GM19023 (cell line): Measurements from ENCODE around the gene CEBPB.
A peak's percentile ranks its signal among the peaks of the same experiment; 100 is the strongest.
"Not testable (repeated sequence)": the region's sequence is repeated elsewhere in the genome, so short reads cannot be mapped to it uniquely, and the experiment has no call there.

ENCODE experiments used
- ATAC-seq: cut with Tn5 transposase; IDR thresholded peaks from one replicate; pipeline ENCODE4 v1.9.1; 2021; ENCODE audit warnings: mild to moderate bottlenecking, moderate library complexity; ENCODE audit not compliant: unreplicated experiment

The CEBPB gene

DNA sequence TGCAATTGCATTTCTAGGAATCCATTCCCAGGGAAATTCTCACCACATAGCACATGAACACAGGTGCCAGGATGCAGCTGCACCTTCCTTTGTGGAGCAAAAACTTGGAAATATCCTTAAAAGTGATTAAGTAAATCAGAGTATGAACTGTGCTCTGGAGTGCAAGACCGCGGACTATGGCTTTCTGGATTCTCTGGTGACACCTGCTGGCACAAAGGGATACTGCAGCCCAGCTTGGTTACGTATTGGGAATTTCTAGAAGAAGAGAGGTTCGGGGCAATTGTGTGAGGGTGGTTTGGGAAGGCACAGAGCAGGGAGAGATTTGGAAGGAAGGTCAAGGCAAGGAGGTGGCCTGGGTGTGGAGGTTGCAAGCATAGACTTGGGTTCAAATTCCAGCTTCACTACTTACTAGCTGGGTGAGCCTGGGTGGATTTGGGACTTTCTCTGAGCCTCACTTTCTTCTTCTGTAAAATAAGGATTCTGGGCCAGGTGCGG is 21.3 kb upstream of the CEBPB start:
- ATAC-seq: no peak

GRCh38 chr20:50170549-50171220 is 19.9 kb upstream of the CEBPB start:
- ATAC-seq: no peak

DNA sequence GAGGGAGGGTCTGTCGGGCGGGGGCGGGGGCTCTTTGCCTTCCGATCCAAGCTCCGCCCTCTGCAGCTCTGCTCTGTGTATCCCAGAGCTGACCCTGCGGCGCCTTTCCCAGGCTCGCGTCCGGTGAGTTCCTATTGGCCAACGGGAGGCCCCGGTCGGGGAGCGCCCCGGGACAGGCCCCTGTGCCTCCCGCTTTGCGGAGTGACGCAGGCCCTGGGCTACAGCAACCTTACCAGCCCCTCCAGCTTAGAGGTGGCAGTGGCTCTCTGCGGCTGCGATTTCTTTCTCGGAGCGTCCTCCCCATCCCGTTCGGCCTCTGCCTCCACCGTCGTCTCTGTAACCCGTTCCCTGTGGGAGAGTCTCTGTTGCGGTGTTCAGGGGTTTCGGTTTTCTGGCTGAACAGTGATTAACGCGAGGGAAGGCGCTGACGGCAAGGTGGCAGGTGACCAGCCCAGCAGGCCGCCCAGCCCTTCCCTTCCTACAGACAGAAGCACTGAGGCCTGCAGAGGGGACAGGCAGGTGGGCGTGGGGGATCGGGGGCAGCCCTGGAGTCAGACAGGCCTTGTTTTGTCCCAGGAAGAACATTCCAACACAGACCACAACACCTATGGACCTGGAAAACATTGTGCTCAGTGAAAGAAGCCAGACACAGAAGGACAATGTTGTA is 18.1 kb upstream of the CEBPB start:
- no peak for ATAC-seq

DNA sequence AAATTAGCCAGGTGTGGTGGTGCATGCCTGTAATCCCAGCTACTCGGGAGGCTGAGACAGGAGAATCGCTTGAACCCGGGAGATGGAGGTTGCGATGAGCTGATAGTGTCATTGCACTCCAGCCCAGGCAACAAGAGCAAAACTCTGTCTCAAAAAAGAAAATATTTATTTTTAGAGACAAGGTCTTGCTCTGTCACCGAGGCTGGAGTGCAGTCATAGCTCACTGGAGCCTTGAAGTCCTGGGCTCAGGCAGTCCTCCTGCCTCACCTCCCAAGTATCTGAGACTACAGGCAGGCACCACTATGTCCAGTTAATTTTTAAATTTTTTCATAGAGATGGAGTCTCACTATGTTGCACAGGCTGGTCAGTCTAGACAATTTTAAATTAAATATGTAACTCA is 16.2 kb upstream of the CEBPB start:
- no peak for ATAC-seq

DNA sequence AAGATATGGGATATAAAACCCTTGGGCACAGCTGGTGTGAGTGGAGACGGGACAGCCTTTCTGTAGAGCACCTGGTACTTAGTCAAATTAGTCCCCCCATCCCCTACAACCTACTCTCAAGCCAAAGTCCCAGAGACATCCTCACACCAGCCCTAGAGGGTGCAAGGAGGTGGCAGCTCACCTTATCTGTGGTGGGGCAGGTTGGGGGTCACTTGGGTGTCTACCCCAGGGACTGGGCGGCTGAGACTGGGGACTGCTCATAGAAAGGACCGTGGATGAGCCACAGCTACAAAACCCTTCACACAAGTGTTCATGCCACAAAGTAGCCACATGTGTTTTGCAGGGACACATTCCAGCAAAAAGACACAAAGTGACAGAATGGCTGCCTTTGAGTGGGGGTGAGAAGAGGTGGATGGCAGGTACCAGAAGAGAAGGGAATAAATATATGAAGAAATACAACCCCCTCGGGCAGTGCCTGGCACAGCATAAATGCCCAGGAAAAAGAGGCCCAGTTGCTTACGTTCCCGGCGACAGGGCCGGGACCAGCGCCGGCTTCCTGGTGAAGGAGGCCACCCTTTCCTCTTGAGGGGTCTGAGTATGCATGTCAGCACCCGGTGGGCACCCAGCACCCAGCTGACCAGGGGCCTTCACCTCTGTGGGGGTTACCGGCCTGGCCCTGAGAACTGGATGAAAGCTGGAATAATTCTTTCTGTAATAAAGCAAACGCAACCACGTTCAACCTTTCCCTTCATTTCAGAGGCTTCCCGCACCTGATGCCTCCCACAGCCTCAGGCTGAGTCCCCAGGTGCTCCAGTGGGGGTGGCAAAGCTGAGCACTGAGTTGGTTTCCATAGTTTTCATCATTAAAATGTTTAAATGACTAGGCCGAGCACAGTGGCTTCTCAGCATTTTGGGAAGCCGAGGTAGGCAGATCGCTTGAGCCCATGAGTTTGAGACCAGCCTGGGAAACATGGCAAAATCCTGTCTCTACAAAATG is 14.4 kb upstream of the CEBPB start:
- no peak for ATAC-seq

- not testable (repeated sequence) for ATAC-seq
These were observed 12.0 kb upstream of the CEBPB start for GRCh38 chr20:50178672-50179071.

- no peak for ATAC-seq
These were observed 9.3 kb upstream of the CEBPB start for GRCh38 chr20:50181344-50181743.

- ATAC-seq: no peak
These were observed 8.3 kb upstream of the CEBPB start for GRCh38 chr20:50182346-50182745.

DNA sequence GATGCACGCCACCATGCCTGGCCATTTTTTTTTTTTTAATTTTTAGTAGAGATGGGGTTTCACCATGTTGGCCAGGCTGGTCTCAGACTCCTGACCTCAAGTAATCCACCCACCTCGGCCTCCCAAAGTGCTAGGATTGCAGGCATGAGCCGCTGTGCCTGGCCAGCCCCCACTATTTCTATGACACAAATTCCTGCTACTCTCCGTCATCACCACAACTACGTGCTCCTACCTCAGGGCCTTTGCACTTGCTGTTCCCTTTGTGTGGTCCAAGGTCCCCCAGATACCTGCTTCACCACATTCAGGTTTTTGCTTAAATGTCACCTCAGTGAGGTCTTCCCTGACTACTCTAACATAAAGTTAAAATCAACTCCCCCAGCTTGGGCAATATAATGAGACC is 5.2 kb upstream of the CEBPB start:
- no peak for ATAC-seq

DNA sequence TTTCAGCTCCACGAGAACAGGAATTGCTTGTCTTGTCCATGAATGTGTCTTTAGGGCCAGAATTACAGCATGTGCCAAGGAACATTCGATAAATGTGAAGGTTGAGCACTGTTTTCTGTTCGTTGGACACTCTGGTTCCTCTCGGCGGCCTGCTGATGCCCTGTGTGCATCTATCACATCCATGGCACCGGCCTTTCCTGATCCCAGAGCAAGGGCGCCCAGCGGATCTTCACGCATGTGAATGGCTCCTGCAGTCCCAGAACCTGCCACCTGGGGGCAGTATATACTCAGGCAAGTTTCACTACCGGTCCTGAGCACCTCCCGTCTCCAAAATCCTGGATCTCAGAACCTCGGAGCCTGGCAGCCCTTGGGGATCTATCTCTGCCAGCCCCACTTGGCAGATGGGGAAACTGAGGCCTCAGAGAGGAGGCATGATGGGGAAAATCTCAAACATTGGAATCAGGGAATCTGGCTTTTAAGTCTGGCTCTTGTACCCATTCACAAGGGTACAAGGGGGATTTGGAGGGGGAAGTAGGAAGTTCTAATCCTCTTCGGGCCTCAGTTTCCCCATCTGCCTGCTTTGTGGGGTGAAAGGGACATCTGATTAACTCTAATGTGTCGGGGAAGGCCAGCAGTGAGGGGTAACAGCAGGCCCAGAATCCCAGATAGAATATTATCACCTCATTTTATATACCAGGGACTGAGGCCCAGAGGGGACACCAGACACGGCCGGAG is 4.3 kb upstream of the CEBPB start:
- no peak for ATAC-seq

GRCh38 chr20:50186987-50187402 is 3.6 kb upstream of the CEBPB start:
- no peak for ATAC-seq

GRCh38 chr20:50187403-50188051 is 3.1 kb upstream of the CEBPB start:
- no peak for ATAC-seq

- no peak for ATAC-seq
These were observed 2.3 kb upstream of the CEBPB start for GRCh38 chr20:50188287-50188688.

- no peak for ATAC-seq
These were observed 1.6 kb upstream of the CEBPB start for GRCh38 chr20:50188879-50189680.

GRCh38 chr20:50189681-50190250 is 864 bp upstream of the CEBPB start:
- ATAC-seq: no peak

DNA sequence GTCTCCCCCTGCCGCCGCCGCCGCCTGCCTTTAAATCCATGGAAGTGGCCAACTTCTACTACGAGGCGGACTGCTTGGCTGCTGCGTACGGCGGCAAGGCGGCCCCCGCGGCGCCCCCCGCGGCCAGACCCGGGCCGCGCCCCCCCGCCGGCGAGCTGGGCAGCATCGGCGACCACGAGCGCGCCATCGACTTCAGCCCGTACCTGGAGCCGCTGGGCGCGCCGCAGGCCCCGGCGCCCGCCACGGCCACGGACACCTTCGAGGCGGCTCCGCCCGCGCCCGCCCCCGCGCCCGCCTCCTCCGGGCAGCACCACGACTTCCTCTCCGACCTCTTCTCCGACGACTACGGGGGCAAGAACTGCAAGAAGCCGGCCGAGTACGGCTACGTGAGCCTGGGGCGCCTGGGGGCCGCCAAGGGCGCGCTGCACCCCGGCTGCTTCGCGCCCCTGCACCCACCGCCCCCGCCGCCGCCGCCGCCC is 474 bp downstream of the CEBPB start:
- ATAC-seq: peak; percentile 27

GRCh38 chr20:50191544-50192363 is 1.1 kb downstream of the CEBPB start:
- peak; percentile 19 for ATAC-seq
